Activated CD4-positive, alpha-beta T cell treated with anti-CD3 and anti-CD28 coated beads, Interleukin-2, Interleukin-6, amounts not matched to agents 100 ng/mL and 50 ng/mL, durations not matched to agents 16 hours and 8 hours (primary cell): ENCODE data around the gene TSPAN18.

ENCODE experiments used
- DNase-seq: peaks from one replicate; pipeline ENCODE4 v3.0.0-alpha.2; 2020

Gene TSPAN18

DNA sequence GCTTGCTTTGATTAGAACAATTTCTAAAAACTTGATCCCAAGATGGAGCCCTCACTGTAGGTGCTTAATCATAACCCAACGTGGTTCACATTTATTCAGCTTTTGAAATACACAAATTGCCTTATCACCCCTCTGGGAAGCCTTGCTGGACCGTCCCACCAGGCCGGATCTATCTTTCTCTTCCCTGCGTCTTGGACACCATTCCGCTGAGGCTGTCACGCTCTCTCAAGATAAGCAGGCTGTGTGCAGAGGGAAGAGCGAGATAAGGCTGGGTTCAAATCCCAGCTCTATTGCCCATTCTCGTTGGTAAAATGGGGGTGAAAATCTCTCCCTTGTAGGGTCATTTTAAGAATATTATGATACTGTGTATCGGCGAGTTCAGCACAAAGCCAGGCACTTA, 244.4 kb downstream of the TSPAN18 start:
- no peak for DNase-seq

- no peak for DNase-seq
These were observed 246.1 kb downstream of the TSPAN18 start for GRCh38 chr11:44972746-44973435.

DNA sequence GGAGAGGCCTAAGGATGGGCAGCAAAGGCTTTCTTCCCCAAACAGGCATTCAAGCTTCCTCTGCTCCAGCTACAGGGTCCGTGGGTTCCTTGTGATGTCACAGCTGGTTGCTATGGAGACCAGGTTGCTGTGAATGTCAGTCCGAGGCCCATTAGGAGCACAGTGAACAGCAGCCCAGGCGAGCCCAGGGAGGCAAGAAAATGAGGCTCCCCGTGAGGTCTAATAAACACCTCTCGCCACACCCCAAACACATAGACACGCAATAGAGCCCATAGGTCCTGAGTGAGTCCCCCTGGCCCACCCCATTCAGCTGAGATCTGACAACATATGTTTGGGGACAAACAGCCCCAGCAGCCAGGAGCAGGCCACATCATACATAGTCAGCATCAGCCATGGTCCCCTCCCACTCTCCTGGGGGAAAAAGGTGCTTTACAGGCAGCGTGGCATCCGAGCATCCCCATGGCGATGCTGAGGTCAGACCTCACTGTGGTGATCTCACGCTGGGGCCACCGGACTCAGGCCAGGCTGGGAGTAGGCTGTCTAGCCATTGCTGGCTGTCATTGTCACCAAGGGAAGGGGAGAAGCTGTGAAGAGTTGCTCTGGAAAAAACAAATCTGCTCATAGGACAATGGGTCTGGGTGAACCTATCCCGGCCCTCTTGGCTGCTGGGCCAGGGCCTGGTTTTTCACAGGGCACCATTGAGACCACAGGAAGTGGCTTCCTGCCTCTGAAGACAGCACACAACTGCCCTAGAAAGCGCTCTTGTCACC, 247.1 kb downstream of the TSPAN18 start:
- DNase-seq: no peak

DNA sequence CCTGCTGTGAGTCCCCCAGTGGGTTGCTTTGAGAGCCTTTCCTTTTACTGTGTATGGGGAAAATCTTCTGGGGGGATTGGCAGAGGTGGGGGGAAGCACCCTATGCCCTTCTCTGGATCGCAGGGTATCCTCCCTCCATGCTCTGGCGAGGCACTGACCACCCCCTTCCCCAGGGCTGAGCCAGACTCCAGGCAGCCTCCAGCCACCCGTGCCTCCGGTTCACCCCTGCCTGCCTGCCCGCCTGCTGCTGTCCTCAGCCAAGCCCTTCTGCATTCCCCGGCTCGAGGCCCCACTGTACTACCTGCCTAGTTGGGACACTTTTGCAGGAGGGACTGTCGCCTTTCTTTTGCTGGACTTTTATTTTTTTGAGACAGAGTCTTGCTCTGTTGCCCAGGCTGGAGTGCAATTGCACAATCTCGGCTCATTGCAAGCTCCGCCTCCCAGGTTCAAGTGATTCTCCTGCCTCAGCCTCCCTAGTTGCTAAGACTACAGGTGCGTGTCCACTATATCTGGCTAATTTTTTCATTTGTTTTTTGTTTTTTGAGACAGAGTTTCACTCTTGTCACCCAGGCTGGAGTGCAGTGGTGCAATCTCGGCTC, 247.7 kb downstream of the TSPAN18 start:
- no peak for DNase-seq

DNA sequence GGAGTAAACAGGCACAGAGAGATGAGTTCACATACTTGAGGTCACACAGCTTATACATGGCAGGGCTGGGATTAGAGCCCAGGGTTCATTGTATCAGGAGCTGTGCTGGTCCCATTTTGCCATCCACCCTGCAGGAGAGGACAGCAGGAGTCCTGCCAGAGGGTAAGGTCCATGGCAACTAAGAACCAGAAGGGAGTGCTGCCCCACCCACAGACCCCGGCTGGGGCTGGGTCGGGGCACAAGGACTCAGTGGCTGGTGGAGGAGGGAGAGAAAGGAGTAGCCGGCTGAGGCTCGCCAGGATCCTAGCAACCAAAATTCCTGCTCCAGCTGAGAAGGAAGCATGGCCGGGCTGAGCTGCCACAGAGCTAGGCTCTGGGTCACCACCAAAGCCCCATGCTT, 249.8 kb downstream of the TSPAN18 start:
- no peak for DNase-seq

DNA sequence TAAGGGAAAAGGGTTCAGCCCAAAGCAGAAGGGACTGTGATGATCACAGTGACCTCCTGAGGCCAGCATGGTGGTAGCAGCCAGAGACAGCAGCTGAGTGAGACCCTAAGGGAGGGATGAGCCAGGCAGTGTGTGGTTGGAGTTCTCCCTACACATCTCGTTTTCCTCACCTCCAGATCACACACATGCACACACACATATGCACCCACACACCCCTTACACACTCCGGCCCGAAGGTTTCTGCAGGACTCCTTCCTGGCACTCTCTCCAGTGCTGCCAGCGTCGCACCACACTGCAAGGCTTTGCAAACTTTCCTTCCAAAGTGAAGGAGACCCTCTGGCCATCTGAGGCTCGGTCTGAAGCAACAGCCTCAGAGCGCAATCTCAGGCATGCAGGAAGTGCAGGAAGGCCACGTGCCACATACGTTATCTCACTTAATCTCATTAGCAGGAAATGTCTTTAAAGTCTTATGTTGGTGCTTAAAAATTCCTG, 250.8 kb downstream of the TSPAN18 start:
- DNase-seq: no peak

DNA sequence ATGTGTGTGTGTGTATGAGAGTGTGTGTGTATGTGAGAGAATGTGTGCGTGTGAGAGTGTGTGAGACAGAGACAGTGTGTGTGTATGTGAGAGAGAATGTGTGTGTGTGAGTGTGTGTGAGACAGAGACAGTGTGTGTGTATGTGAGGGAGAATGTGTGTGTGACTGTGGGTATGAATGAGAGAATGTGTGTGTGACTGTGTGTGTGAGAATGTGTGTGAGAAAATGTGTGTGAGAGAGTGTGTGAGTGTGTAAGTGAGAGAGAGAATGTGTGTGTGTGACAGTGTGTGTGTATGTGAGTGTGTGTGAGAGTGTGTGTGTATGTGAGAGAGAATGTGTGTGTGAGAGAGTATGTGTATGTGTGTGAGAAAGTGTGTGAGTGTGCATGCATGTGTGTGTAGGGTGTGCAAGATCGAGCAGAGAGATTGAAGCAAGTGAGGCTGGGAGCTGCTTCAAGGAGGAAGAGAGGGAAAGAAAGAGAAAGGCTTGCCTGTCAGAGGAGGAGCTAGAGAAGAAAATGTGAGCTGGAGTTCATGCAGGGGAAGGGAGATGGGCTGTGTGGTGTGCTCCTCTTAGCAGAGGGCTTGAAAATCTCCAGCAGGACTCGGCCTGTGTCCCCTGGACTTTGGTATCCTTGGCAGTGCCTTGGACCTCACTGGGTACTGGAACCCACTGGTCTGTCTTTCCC, 251.7 kb downstream of the TSPAN18 start:
- DNase-seq: no peak

DNA sequence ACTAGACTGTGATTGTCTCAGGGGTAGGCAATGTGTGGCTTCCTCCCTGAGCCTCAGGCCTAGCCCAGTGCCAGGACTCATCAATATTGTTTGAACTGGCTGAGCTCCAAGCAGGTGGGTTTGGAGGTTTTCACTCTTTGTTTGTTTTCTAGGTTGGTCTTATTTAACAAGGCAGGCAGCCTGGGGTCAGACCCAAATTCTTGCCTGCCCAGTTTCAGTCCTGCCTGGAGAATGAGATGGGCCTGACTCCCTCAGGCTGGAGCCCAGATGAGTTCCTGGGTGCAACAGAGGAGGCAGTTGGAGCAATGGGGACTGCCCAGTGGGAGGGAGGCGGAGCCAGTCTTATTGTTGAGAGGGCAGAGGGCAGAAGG, 252.2 kb downstream of the TSPAN18 start:
- DNase-seq: no peak

- DNase-seq: no peak
These were observed 253.0 kb downstream of the TSPAN18 start for GRCh38 chr11:44979543-44980399.

- DNase-seq: no peak
These were observed 254.0 kb downstream of the TSPAN18 start for GRCh38 chr11:44980533-44981427.
